Loucy (cell line): ENCODE measurements around the gene BBS4.
"Not testable (repeated sequence)": the region's sequence is repeated elsewhere in the genome, so short reads cannot be mapped to it uniquely, and the experiment has no call there.

ENCODE experiments used
- H2AFZ ChIP-seq: fragments of 200-600 bp; sonication (generic); 2 replicates; pipeline ENCODE4 v1.6.0; 2016; ENCODE audit warnings: antibody characterized with exemption, mild to moderate bottlenecking, low read length, moderate library complexity
- H3F3A ChIP-seq: fragments of 200-600 bp; 2 replicates; pipeline ENCODE4 v1.6.0; 2016; ENCODE audit warnings: antibody characterized with exemption, low read depth, mild to moderate bottlenecking
- H3K27me3 ChIP-seq: fragments of 200-600 bp; sonication (generic); 2 replicates; pipeline ENCODE4 v1.6.1; 2014; ENCODE audit warnings: low read length, mild to moderate bottlenecking; ENCODE audit not compliant: insufficient read depth, poor library complexity, severe bottlenecking
- H3K36me3 ChIP-seq: fragments of 200-600 bp; sonication (generic); 2 replicates; pipeline ENCODE4 v1.6.1; 2016; ENCODE audit warnings: low read length; ENCODE audit not compliant: insufficient read depth
- H3K4me1 ChIP-seq: fragments of 200-600 bp; sonication (generic); 2 replicates; pipeline ENCODE4 v1.5.1; 2014; ENCODE audit warnings: low read length, mild to moderate bottlenecking; ENCODE audit not compliant: insufficient read depth, poor library complexity, severe bottlenecking
- H3K4me2 ChIP-seq: fragments of 200-600 bp; sonication (generic); 2 replicates; pipeline ENCODE4 v1.6.0; 2014; ENCODE audit warnings: antibody characterized with exemption, low read length, low read depth, mild to moderate bottlenecking; ENCODE audit not compliant: poor library complexity, severe bottlenecking
- H3K4me3 ChIP-seq: fragments of 200-600 bp; sonication (generic); 2 replicates; pipeline ENCODE4 v1.5.1; 2014; ENCODE audit warnings: low read length, mild to moderate bottlenecking, mixed read lengths; ENCODE audit not compliant: poor library complexity, severe bottlenecking
- H3K79me2 ChIP-seq: fragments of 200-600 bp; sonication (generic); 2 replicates; pipeline ENCODE4 v1.6.1; 2014; ENCODE audit warnings: low read length; ENCODE audit not compliant: insufficient read depth
- H3K9ac ChIP-seq: fragments of 200-600 bp; sonication (generic); 2 replicates; pipeline ENCODE4 v1.6.0; 2014; ENCODE audit warnings: mild to moderate bottlenecking, low read depth, low read length, moderate library complexity; ENCODE audit not compliant: poor library complexity, severe bottlenecking
- H3K9me2 ChIP-seq: fragments of 200-600 bp; sonication (generic); replicated peaks from 2 replicates; pipeline ENCODE4 v1.6.1; 2016; ENCODE audit warnings: low read depth, low read length, mixed read lengths
- H3K9me3 ChIP-seq: fragments of 200-600 bp; sonication (generic); 2 replicates; pipeline ENCODE4 v1.6.1; 2014; ENCODE audit warnings: mild to moderate bottlenecking, antibody characterized with exemption, low read length, low read depth; ENCODE audit not compliant: insufficient read depth
- H4K20me1 ChIP-seq: fragments of 200-600 bp; sonication (generic); 2 replicates; pipeline ENCODE4 v1.6.0; 2014; ENCODE audit warnings: antibody characterized with exemption, low read length, mild to moderate bottlenecking; ENCODE audit not compliant: insufficient read depth, poor library complexity, severe bottlenecking
- CTCF ChIP-seq: fragments of 200-600 bp; sonication (generic); conservative IDR thresholded peaks from 2 replicates; pipeline ENCODE4 v1.5.1; 2014; ENCODE audit warnings: mild to moderate bottlenecking, antibody characterized with exemption, low read length
- EZH2phosphoT487 ChIP-seq: fragments of 200-600 bp; IDR thresholded peaks from 2 replicates; pipeline ENCODE4 v1.6.1; 2018; ENCODE audit warnings: antibody characterized with exemption, mild to moderate bottlenecking, moderate library complexity, borderline replicate concordance

Gene BBS4

GRCh38 chr15:72724028-72724427 lies 38.0 kb downstream of the BBS4 start:
- Histone ChIP-seq H4K20me1 (no peaks in the 10 kb centered on the region), H3K9me3 (no peaks in the 10 kb centered on the region), H3K4me2 (no peak overlapping the region), H3K9me2 (no peaks in the 10 kb centered on the region), H2AFZ (no peak overlapping the region), H3K4me1 (no peaks in the 10 kb centered on the region), H3K36me3 (no peaks in the 10 kb centered on the region), H3F3A (no peaks in the 10 kb centered on the region), H3K27me3 (no peaks in the 10 kb centered on the region), H3K4me3 (no peak overlapping the region), H3K9ac (no peak overlapping the region), H3K79me2 (no peaks in the 10 kb centered on the region)
- no peak for TF ChIP-seq EZH2phosphoT487

- TF ChIP-seq EZH2phosphoT487, result no peak
- Histone ChIP-seq H3K9me3 (no peaks in the 10 kb centered on the region), H3K4me2 (no peak overlapping the region), H2AFZ (no peak overlapping the region), H3K9me2 (no peaks in the 10 kb centered on the region), H3K79me2 (no peaks in the 10 kb centered on the region), H4K20me1 (no peaks in the 10 kb centered on the region), H3K4me1 (no peaks in the 10 kb centered on the region), H3F3A (no peaks in the 10 kb centered on the region), H3K9ac (no peak overlapping the region), H3K27me3 (no peaks in the 10 kb centered on the region), H3K4me3 (no peak overlapping the region), H3K36me3 (no peaks in the 10 kb centered on the region)
Observed at GRCh38 chr15:72725446-72725845, 39.4 kb downstream of the BBS4 start.

GRCh38 chr15:72725851-72726250 lies 39.8 kb downstream of the BBS4 start:
- H3K4me3 ChIP-seq, H3K36me3 ChIP-seq, H4K20me1 ChIP-seq, H3K4me1 ChIP-seq, H3K27me3 ChIP-seq, H3K9ac ChIP-seq, H3K79me2 ChIP-seq, H3K4me2 ChIP-seq, H3F3A ChIP-seq, H2AFZ ChIP-seq, H3K9me3 ChIP-seq, H3K9me2 ChIP-seq: not testable (repeated sequence)

GRCh38 chr15:72727154-72727553 lies 41.1 kb downstream of the BBS4 start:
- H3K36me3 ChIP-seq, result no peaks in the 10 kb centered on the region
- H3K9ac ChIP-seq, result no peak overlapping the region
- no peaks in the 10 kb centered on the region for H3K4me1 ChIP-seq
- H3K79me2 ChIP-seq, result no peaks in the 10 kb centered on the region
- no peaks in the 10 kb centered on the region for H3K9me3 ChIP-seq
- H3K27me3 ChIP-seq, result no peaks in the 10 kb centered on the region
- H3K4me3 ChIP-seq, result no peak overlapping the region
- H4K20me1 ChIP-seq, result no peaks in the 10 kb centered on the region
- no peaks in the 10 kb centered on the region for H3K9me2 ChIP-seq
- H2AFZ ChIP-seq, result no peak overlapping the region
- H3F3A ChIP-seq, result no peaks in the 10 kb centered on the region
- H3K4me2 ChIP-seq, result no peak overlapping the region
- no peak for TF ChIP-seq CTCF
- no peak for TF ChIP-seq EZH2phosphoT487

GRCh38 chr15:72728249-72728648 lies 42.2 kb downstream of the BBS4 start:
- not testable (repeated sequence) for H3K36me3 ChIP-seq, H3K79me2 ChIP-seq, H3K27me3 ChIP-seq, H2AFZ ChIP-seq, H4K20me1 ChIP-seq, H3K9ac ChIP-seq, H3K4me3 ChIP-seq, H3K4me1 ChIP-seq, H3K4me2 ChIP-seq, H3K9me2 ChIP-seq, H3K9me3 ChIP-seq, H3F3A ChIP-seq
